Stimulated activated naive CD8-positive, alpha-beta T cell treated with anti-CD3 and anti-CD28 coated beads, Interleukin-15, Interleukin-2, amounts not matched to agents 100 ng/mL and 50 ng/mL, for 24 hours (primary cell): ENCODE data around the gene MCUB.

ENCODE experiments used
- H3K27ac Mint-ChIP-seq: one replicate; pipeline ENCODE4 v1.8.0; 2021; ENCODE audit warnings: mild to moderate bottlenecking, mixed read lengths
- H3K27me3 Mint-ChIP-seq: one replicate; pipeline ENCODE4 v1.8.0; 2021; ENCODE audit warnings: mixed read lengths
- H3K36me3 Mint-ChIP-seq: one replicate; pipeline ENCODE4 v1.8.0; 2021; ENCODE audit warnings: low read depth, mixed read lengths
- H3K4me1 Mint-ChIP-seq: one replicate; pipeline ENCODE4 v1.8.0; 2021; ENCODE audit warnings: low read depth, mixed read lengths
- H3K4me3 Mint-ChIP-seq: one replicate; pipeline ENCODE4 v1.8.0; 2021; ENCODE audit warnings: mild to moderate bottlenecking, mixed read lengths
- H3K9me3 Mint-ChIP-seq: one replicate; pipeline ENCODE4 v1.8.0; 2021; ENCODE audit warnings: mixed read lengths

Gene MCUB

GRCh38 chr4:109730619-109731545, 170.8 kb downstream of the MCUB start:
- Mint-ChIP-seq H3K27me3 (no peaks in the 10 kb centered on the region), H3K4me1 (peaks cover 19% of the 10 kb centered on the region), H3K4me3 (peak overlapping the region; percentile 84), H3K27ac (peak overlapping the region; percentile 70), H3K36me3 (peaks cover 9% of the 10 kb centered on the region), H3K9me3 (no peaks in the 10 kb centered on the region)

DNA sequence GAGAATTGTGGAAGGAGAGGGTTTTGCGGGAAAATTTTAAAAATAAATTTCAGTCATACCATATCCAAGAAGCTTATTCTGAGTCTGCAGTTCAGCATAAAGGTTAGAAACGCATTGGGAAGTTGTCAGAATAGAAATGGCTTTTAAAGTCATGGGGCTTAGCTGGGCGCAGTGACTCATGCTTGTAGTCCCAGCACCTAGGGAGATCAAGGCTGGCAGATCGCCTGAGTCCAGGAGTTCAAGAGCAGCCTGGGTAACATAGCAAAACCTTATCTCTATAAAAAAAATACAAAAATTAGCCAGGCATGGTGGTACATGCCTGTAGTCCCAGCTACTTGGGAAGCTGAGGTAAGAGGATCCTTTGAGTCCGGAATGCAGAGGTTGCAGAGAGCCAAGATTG, 173.7 kb downstream of the MCUB start:
- no peaks in the 10 kb centered on the region for H3K9me3 Mint-ChIP-seq
- no peaks in the 10 kb centered on the region for H3K36me3 Mint-ChIP-seq
- no peak overlapping the region for H3K4me3 Mint-ChIP-seq
- H3K27ac Mint-ChIP-seq = no peak overlapping the region
- H3K4me1 Mint-ChIP-seq = peaks cover 10% of the 10 kb centered on the region
- peaks cover 5% of the 10 kb centered on the region for H3K27me3 Mint-ChIP-seq

GRCh38 chr4:109735566-109736365, 175.7 kb downstream of the MCUB start:
- Mint-ChIP-seq H3K4me1 (no peaks in the 10 kb centered on the region), H3K4me3 (no peak overlapping the region), H3K9me3 (no peaks in the 10 kb centered on the region)

More at GRCh38 chr4:109735566-109736365, 175.7 kb downstream of the MCUB start:
- Mint-ChIP-seq H3K27me3 (peaks cover 5% of the 10 kb centered on the region), H3K27ac (no peak overlapping the region), H3K36me3 (no peaks in the 10 kb centered on the region)
